H9 (cell line): ENCODE results near the gene NRG2. TPM values are rescaled to one million over a fixed set of nuclear protein-coding genes. Genes with fewer than 3 reads are reported as not detected.

Experiments used
- DNase-seq: peaks from one replicate; pipeline ENCODE4 v3.0.0-alpha.2; 2017
- H2AFZ ChIP-seq: one replicate; pipeline ENCODE4 v1.6.1; 2013; ENCODE audit warnings: mild to moderate bottlenecking, low read length, control low read depth, moderate library complexity
- H2AK5ac ChIP-seq: 2 replicates; pipeline ENCODE4 v1.6.1; 2013; ENCODE audit warnings: low read length, control low read depth, mixed read lengths; ENCODE audit not compliant: insufficient read length
- H2BK120ac ChIP-seq: one replicate; pipeline ENCODE4 v1.6.1; 2013; ENCODE audit warnings: low read depth, mild to moderate bottlenecking, low read length, control low read depth, inconsistent platforms; ENCODE audit not compliant: poor library complexity, severe bottlenecking
- H2BK12ac ChIP-seq: 2 replicates; pipeline ENCODE4 v1.6.1; 2013; ENCODE audit warnings: low read length, control low read depth, mixed read lengths, low read depth; ENCODE audit not compliant: insufficient read length
- H2BK15ac ChIP-seq: 2 replicates; pipeline ENCODE4 v1.6.1; 2013; ENCODE audit warnings: low read depth, low read length, control low read depth
- H2BK20ac ChIP-seq: one replicate; pipeline ENCODE4 v1.6.1; 2013; ENCODE audit warnings: low read depth, mild to moderate bottlenecking, low read length, control low read depth, inconsistent platforms; ENCODE audit not compliant: poor library complexity, severe bottlenecking
- H2BK5ac ChIP-seq: 2 replicates; pipeline ENCODE4 v1.6.1; 2013; ENCODE audit warnings: low read length, control low read depth, mixed read lengths; ENCODE audit not compliant: insufficient read length
- H3K14ac ChIP-seq: 2 replicates; pipeline ENCODE4 v1.6.1; 2013; ENCODE audit warnings: low read length, control low read depth; ENCODE audit not compliant: insufficient read depth
- H3K18ac ChIP-seq: 2 replicates; pipeline ENCODE4 v1.6.1; 2013; ENCODE audit warnings: low read depth, mild to moderate bottlenecking, mixed read lengths, low read length, control low read depth; ENCODE audit not compliant: insufficient read length
- H3K23ac ChIP-seq: 2 replicates; pipeline ENCODE4 v1.6.1; 2013; ENCODE audit warnings: low read length, control low read depth, mixed read lengths, low read depth; ENCODE audit not compliant: insufficient read length
- H3K23me2 ChIP-seq: 2 replicates; pipeline ENCODE4 v1.6.1; 2013; ENCODE audit warnings: low read depth, mild to moderate bottlenecking, mixed read lengths, low read length, control low read depth; ENCODE audit not compliant: insufficient read length, poor library complexity, severe bottlenecking
- H3K27ac ChIP-seq: 2 replicates; pipeline ENCODE4 v1.5.1; 2013; ENCODE audit warnings: low read length, control low read depth, mixed read lengths, low read depth; ENCODE audit not compliant: insufficient read length
- H3K27me3 ChIP-seq: 2 replicates; pipeline ENCODE4 v1.6.1; 2013; ENCODE audit warnings: low read length, control low read depth, inconsistent platforms; ENCODE audit not compliant: insufficient read depth
- H3K4ac ChIP-seq: 2 replicates; pipeline ENCODE4 v1.6.1; 2013; ENCODE audit warnings: low read depth, mild to moderate bottlenecking, control low read depth, inconsistent platforms, low read length, moderate library complexity
- H3K4me1 ChIP-seq: 2 replicates; pipeline ENCODE4 v1.6.1; 2013; ENCODE audit warnings: low read length, control low read depth, inconsistent platforms; ENCODE audit not compliant: insufficient read depth
- H3K4me2 ChIP-seq: 2 replicates; pipeline ENCODE4 v1.6.1; 2013; ENCODE audit warnings: low read length, control low read depth, mixed read lengths; ENCODE audit not compliant: insufficient read length, insufficient read depth
- H3K56ac ChIP-seq: 2 replicates; pipeline ENCODE4 v1.6.1; 2013; ENCODE audit warnings: low read depth, mild to moderate bottlenecking, mixed read lengths, low read length, control low read depth; ENCODE audit not compliant: insufficient read length
- H3K79me1 ChIP-seq: 2 replicates; pipeline ENCODE4 v1.6.1; 2013; ENCODE audit warnings: low read depth, mild to moderate bottlenecking, moderate library complexity, low read length, control low read depth, inconsistent platforms; ENCODE audit not compliant: insufficient read depth, poor library complexity, severe bottlenecking
- H3K79me2 ChIP-seq: 2 replicates; pipeline ENCODE4 v1.6.1; 2013; ENCODE audit warnings: low read length, control low read depth, inconsistent platforms; ENCODE audit not compliant: insufficient read depth
- H3K9ac ChIP-seq: 2 replicates; pipeline ENCODE4 v1.6.1; 2013; ENCODE audit warnings: low read length, control low read depth, mixed read lengths; ENCODE audit not compliant: insufficient read length; ENCODE audit errors: extremely low read depth
- H3K9me3 ChIP-seq: one replicate; pipeline ENCODE4 v1.6.1; 2013; ENCODE audit warnings: low read depth, low read length, inconsistent platforms; ENCODE audit not compliant: control insufficient read depth
- H3T11ph ChIP-seq: one replicate; pipeline ENCODE4 v1.6.1; 2013; ENCODE audit warnings: mild to moderate bottlenecking, low read length, control low read depth, inconsistent platforms
- H4K20me1 ChIP-seq: one replicate; pipeline ENCODE4 v1.6.1; 2013; ENCODE audit not compliant: control insufficient read depth, insufficient read length, insufficient read depth
- H4K5ac ChIP-seq: 2 replicates; pipeline ENCODE4 v1.6.1; 2013; ENCODE audit warnings: low read depth, mild to moderate bottlenecking, mixed read lengths, low read length, control low read depth; ENCODE audit not compliant: insufficient read length
- H4K8ac ChIP-seq: replicated peaks from 2 replicates; pipeline ENCODE4 v1.6.1; 2013; ENCODE audit warnings: low read length, control low read depth, mixed read lengths, low read depth; ENCODE audit not compliant: insufficient read length
- H4K91ac ChIP-seq: 2 replicates; pipeline ENCODE4 v1.6.1; 2013; ENCODE audit warnings: low read depth, mild to moderate bottlenecking, moderate library complexity, mixed read lengths, low read length, control low read depth; ENCODE audit not compliant: insufficient read length
- H3K27ac Mint-ChIP-seq, 3 experiments: 2 replicates in 2 of 3; 3 replicates in 1 of 3; pipeline ENCODE4 v1.8.0; 2020 to 2021; ENCODE audit warnings: mixed read lengths in 3 of 3, mild to moderate bottlenecking in 1 of 3, moderate library complexity in 1 of 3
- H3K27me3 Mint-ChIP-seq: 2 replicates; pipeline ENCODE4 v1.8.0; 2021; ENCODE audit warnings: low read depth, mild to moderate bottlenecking, moderate library complexity, mixed read lengths
- H3K36me3 Mint-ChIP-seq, 3 experiments: 2 replicates in 2 of 3; 3 replicates in 1 of 3; pipeline ENCODE4 v1.8.0; 2020 to 2021; ENCODE audit warnings: low read depth in 3 of 3, mixed read lengths in 3 of 3; ENCODE audit not compliant: insufficient read depth in 1 of 3
- H3K4me1 Mint-ChIP-seq, 2 experiments: 2 replicates each; pipeline ENCODE4 v1.8.0; 2020; ENCODE audit warnings: mixed read lengths in 2 of 2
- H3K4me3 Mint-ChIP-seq, 2 experiments: 2 replicates in 1 of 2; 3 replicates in 1 of 2; pipeline ENCODE4 v1.8.0; 2020 to 2021; ENCODE audit warnings: mild to moderate bottlenecking in 2 of 2, mixed read lengths in 2 of 2, moderate library complexity in 1 of 2
- H3K9me3 Mint-ChIP-seq, 2 experiments: 2 replicates in 1 of 2; 3 replicates in 1 of 2; pipeline ENCODE4 v1.8.0; 2020; ENCODE audit warnings: mild to moderate bottlenecking in 2 of 2, mixed read lengths in 2 of 2, moderate library complexity in 1 of 2
- WGBS: extraction: QIAGEN DNeasy Blood & Tissue Kit; methylation state at CpG from one replicate; pipeline ENCODE4 v1.1.7; 2013; ENCODE audit warnings: missing lambda C conversion rate, low lambda C conversion rate, mixed read lengths; ENCODE audit not compliant: insufficient read length; ENCODE audit errors: extremely low coverage; 5-methylcytosine and 5-hydroxymethylcytosine counted together
- total RNA-seq: library from RNA; stranded (reverse); gene quantifications from 2 replicates; pipeline ENCODE4 v1.2.1, GENCODE V29; 2021
- TF ChIP-seq, protein P1 (sequence below): fragments of 200-600 bp; sonication (generic); conservative IDR thresholded peaks from 3 replicates; pipeline ENCODE4 v1.8.0; 2021; ENCODE audit warnings: antibody characterized with exemption, mild to moderate bottlenecking

NRG2 gene
- total RNA-seq, 1 experiment from 2014 or later, result not detected

DNA sequence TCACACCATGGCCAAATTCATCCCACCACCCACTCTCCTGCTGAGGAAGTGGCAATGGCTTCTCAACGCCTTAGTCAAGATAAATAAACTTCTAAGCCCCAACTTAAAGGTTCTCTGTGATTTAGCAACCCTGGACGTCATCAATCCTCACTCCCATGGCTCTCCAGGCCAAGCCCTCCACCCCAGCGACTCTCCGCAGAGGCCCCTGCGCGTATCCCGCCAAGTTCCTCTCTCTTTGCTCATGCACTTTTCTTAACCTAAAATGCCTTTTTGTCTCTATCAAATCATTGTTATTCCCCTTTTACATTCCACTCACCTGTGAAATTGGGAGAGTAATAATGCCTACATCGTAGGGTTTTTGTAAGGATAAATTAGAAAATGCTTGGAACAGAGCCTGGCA is 88.6 kb downstream of the NRG2 start:
- no peak overlapping the region for H2AFZ ChIP-seq
- TF ChIP-seq, protein P1, sequence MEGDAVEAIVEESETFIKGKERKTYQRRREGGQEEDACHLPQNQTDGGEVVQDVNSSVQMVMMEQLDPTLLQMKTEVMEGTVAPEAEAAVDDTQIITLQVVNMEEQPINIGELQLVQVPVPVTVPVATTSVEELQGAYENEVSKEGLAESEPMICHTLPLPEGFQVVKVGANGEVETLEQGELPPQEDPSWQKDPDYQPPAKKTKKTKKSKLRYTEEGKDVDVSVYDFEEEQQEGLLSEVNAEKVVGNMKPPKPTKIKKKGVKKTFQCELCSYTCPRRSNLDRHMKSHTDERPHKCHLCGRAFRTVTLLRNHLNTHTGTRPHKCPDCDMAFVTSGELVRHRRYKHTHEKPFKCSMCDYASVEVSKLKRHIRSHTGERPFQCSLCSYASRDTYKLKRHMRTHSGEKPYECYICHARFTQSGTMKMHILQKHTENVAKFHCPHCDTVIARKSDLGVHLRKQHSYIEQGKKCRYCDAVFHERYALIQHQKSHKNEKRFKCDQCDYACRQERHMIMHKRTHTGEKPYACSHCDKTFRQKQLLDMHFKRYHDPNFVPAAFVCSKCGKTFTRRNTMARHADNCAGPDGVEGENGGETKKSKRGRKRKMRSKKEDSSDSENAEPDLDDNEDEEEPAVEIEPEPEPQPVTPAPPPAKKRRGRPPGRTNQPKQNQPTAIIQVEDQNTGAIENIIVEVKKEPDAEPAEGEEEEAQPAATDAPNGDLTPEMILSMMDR, result no peak
- H3K9me3 ChIP-seq, result no peaks in the 10 kb centered on the region
- no peak overlapping the region for H2BK5ac ChIP-seq
- H2BK20ac ChIP-seq, result no peak overlapping the region
- H3K27ac ChIP-seq, result no peak overlapping the region
- no peak overlapping the region for H2BK15ac ChIP-seq
- H3K4me1 ChIP-seq, result peaks cover 7% of the 10 kb centered on the region; the same call in 1 of the 2 replicates
- no peak overlapping the region for H2BK12ac ChIP-seq
- H4K91ac ChIP-seq, result no peak overlapping the region
- no peak overlapping the region for H3K4me2 ChIP-seq
- H3K9ac ChIP-seq, result no peak overlapping the region
- no peak overlapping the region for H3K56ac ChIP-seq
- WGBS, result no CpG with 5 or more reads among the region's 8 CpGs
- H3K79me1 ChIP-seq, result no peaks in the 10 kb centered on the region
- H4K5ac ChIP-seq, result no peak overlapping the region
- no peak for DNase-seq
- H3K4me3 Mint-ChIP-seq, result no peak overlapping the region
- H4K20me1 ChIP-seq, result no peaks in the 10 kb centered on the region
- no peak overlapping the region for H3T11ph ChIP-seq
- no peaks in the 10 kb centered on the region for H3K79me2 ChIP-seq
- H3K27ac Mint-ChIP-seq, result no peak overlapping the region
- no peaks in the 10 kb centered on the region for H3K36me3 Mint-ChIP-seq
- H3K14ac ChIP-seq, result no peak overlapping the region
- no peak overlapping the region for H3K23ac ChIP-seq
- peaks cover 31% of the 10 kb centered on the region for H3K27me3 Mint-ChIP-seq
- no peak overlapping the region for H3K18ac ChIP-seq
- H2BK120ac ChIP-seq, result no peak overlapping the region
- H4K8ac ChIP-seq, result no peak overlapping the region
- H3K4me1 Mint-ChIP-seq, result peaks cover 35 to 43% of the 10 kb centered on the region in 2 experiments
- H3K23me2 ChIP-seq, result no peaks in the 10 kb centered on the region
- no peak overlapping the region for H2AK5ac ChIP-seq
- H3K27me3 ChIP-seq, result no peaks in the 10 kb centered on the region
- no peak overlapping the region for H3K4ac ChIP-seq
- no peaks in the 10 kb centered on the region for H3K9me3 Mint-ChIP-seq
